H9 (cell line): Measurements from ENCODE around the gene AATK. TPM values are rescaled to one million over a fixed set of nuclear protein-coding genes. Genes with fewer than 3 reads are reported as not detected.

ENCODE experiments used
- DNase-seq: peaks from one replicate; pipeline ENCODE4 v3.0.0-alpha.2; 2017
- H2AFZ ChIP-seq: one replicate; pipeline ENCODE4 v1.6.1; 2013; ENCODE audit warnings: mild to moderate bottlenecking, low read length, control low read depth, moderate library complexity
- H2AK5ac ChIP-seq: 2 replicates; pipeline ENCODE4 v1.6.1; 2013; ENCODE audit warnings: low read length, control low read depth, mixed read lengths; ENCODE audit not compliant: insufficient read length
- H2BK120ac ChIP-seq: one replicate; pipeline ENCODE4 v1.6.1; 2013; ENCODE audit warnings: low read depth, mild to moderate bottlenecking, low read length, control low read depth, inconsistent platforms; ENCODE audit not compliant: poor library complexity, severe bottlenecking
- H2BK12ac ChIP-seq: 2 replicates; pipeline ENCODE4 v1.6.1; 2013; ENCODE audit warnings: low read length, control low read depth, mixed read lengths, low read depth; ENCODE audit not compliant: insufficient read length
- H2BK15ac ChIP-seq: 2 replicates; pipeline ENCODE4 v1.6.1; 2013; ENCODE audit warnings: low read depth, low read length, control low read depth
- H2BK20ac ChIP-seq: one replicate; pipeline ENCODE4 v1.6.1; 2013; ENCODE audit warnings: low read depth, mild to moderate bottlenecking, low read length, control low read depth, inconsistent platforms; ENCODE audit not compliant: poor library complexity, severe bottlenecking
- H2BK5ac ChIP-seq: 2 replicates; pipeline ENCODE4 v1.6.1; 2013; ENCODE audit warnings: low read length, control low read depth, mixed read lengths; ENCODE audit not compliant: insufficient read length
- H3K14ac ChIP-seq: 2 replicates; pipeline ENCODE4 v1.6.1; 2013; ENCODE audit warnings: low read length, control low read depth; ENCODE audit not compliant: insufficient read depth
- H3K18ac ChIP-seq: 2 replicates; pipeline ENCODE4 v1.6.1; 2013; ENCODE audit warnings: low read depth, mild to moderate bottlenecking, mixed read lengths, low read length, control low read depth; ENCODE audit not compliant: insufficient read length
- H3K23ac ChIP-seq: 2 replicates; pipeline ENCODE4 v1.6.1; 2013; ENCODE audit warnings: low read length, control low read depth, mixed read lengths, low read depth; ENCODE audit not compliant: insufficient read length
- H3K23me2 ChIP-seq: 2 replicates; pipeline ENCODE4 v1.6.1; 2013; ENCODE audit warnings: low read depth, mild to moderate bottlenecking, mixed read lengths, low read length, control low read depth; ENCODE audit not compliant: insufficient read length, poor library complexity, severe bottlenecking
- H3K27ac ChIP-seq: 2 replicates; pipeline ENCODE4 v1.5.1; 2013; ENCODE audit warnings: low read length, control low read depth, mixed read lengths, low read depth; ENCODE audit not compliant: insufficient read length
- H3K27me3 ChIP-seq: 2 replicates; pipeline ENCODE4 v1.6.1; 2013; ENCODE audit warnings: low read length, control low read depth, inconsistent platforms; ENCODE audit not compliant: insufficient read depth
- H3K4ac ChIP-seq: 2 replicates; pipeline ENCODE4 v1.6.1; 2013; ENCODE audit warnings: low read depth, mild to moderate bottlenecking, control low read depth, inconsistent platforms, low read length, moderate library complexity
- H3K4me1 ChIP-seq: 2 replicates; pipeline ENCODE4 v1.6.1; 2013; ENCODE audit warnings: low read length, control low read depth, inconsistent platforms; ENCODE audit not compliant: insufficient read depth
- H3K4me2 ChIP-seq: 2 replicates; pipeline ENCODE4 v1.6.1; 2013; ENCODE audit warnings: low read length, control low read depth, mixed read lengths; ENCODE audit not compliant: insufficient read length, insufficient read depth
- H3K56ac ChIP-seq: 2 replicates; pipeline ENCODE4 v1.6.1; 2013; ENCODE audit warnings: low read depth, mild to moderate bottlenecking, mixed read lengths, low read length, control low read depth; ENCODE audit not compliant: insufficient read length
- H3K79me1 ChIP-seq: 2 replicates; pipeline ENCODE4 v1.6.1; 2013; ENCODE audit warnings: low read depth, mild to moderate bottlenecking, moderate library complexity, low read length, control low read depth, inconsistent platforms; ENCODE audit not compliant: insufficient read depth, poor library complexity, severe bottlenecking
- H3K79me2 ChIP-seq: 2 replicates; pipeline ENCODE4 v1.6.1; 2013; ENCODE audit warnings: low read length, control low read depth, inconsistent platforms; ENCODE audit not compliant: insufficient read depth
- H3K9ac ChIP-seq: 2 replicates; pipeline ENCODE4 v1.6.1; 2013; ENCODE audit warnings: low read length, control low read depth, mixed read lengths; ENCODE audit not compliant: insufficient read length; ENCODE audit errors: extremely low read depth
- H3K9me3 ChIP-seq: one replicate; pipeline ENCODE4 v1.6.1; 2013; ENCODE audit warnings: low read depth, low read length, inconsistent platforms; ENCODE audit not compliant: control insufficient read depth
- H3T11ph ChIP-seq: one replicate; pipeline ENCODE4 v1.6.1; 2013; ENCODE audit warnings: mild to moderate bottlenecking, low read length, control low read depth, inconsistent platforms
- H4K20me1 ChIP-seq: one replicate; pipeline ENCODE4 v1.6.1; 2013; ENCODE audit not compliant: control insufficient read depth, insufficient read length, insufficient read depth
- H4K5ac ChIP-seq: 2 replicates; pipeline ENCODE4 v1.6.1; 2013; ENCODE audit warnings: low read depth, mild to moderate bottlenecking, mixed read lengths, low read length, control low read depth; ENCODE audit not compliant: insufficient read length
- H4K8ac ChIP-seq: replicated peaks from 2 replicates; pipeline ENCODE4 v1.6.1; 2013; ENCODE audit warnings: low read length, control low read depth, mixed read lengths, low read depth; ENCODE audit not compliant: insufficient read length
- H4K91ac ChIP-seq: 2 replicates; pipeline ENCODE4 v1.6.1; 2013; ENCODE audit warnings: low read depth, mild to moderate bottlenecking, moderate library complexity, mixed read lengths, low read length, control low read depth; ENCODE audit not compliant: insufficient read length
- H3K27ac Mint-ChIP-seq, 3 experiments: 2 replicates in 2 of 3; 3 replicates in 1 of 3; pipeline ENCODE4 v1.8.0; 2020 to 2021; ENCODE audit warnings: mixed read lengths in 3 of 3, mild to moderate bottlenecking in 1 of 3, moderate library complexity in 1 of 3
- H3K27me3 Mint-ChIP-seq: 2 replicates; pipeline ENCODE4 v1.8.0; 2021; ENCODE audit warnings: low read depth, mild to moderate bottlenecking, moderate library complexity, mixed read lengths
- H3K36me3 Mint-ChIP-seq, 3 experiments: 2 replicates in 2 of 3; 3 replicates in 1 of 3; pipeline ENCODE4 v1.8.0; 2020 to 2021; ENCODE audit warnings: low read depth in 3 of 3, mixed read lengths in 3 of 3; ENCODE audit not compliant: insufficient read depth in 1 of 3
- H3K4me1 Mint-ChIP-seq, 2 experiments: 2 replicates each; pipeline ENCODE4 v1.8.0; 2020; ENCODE audit warnings: mixed read lengths in 2 of 2
- H3K4me3 Mint-ChIP-seq, 2 experiments: 2 replicates in 1 of 2; 3 replicates in 1 of 2; pipeline ENCODE4 v1.8.0; 2020 to 2021; ENCODE audit warnings: mild to moderate bottlenecking in 2 of 2, mixed read lengths in 2 of 2, moderate library complexity in 1 of 2
- H3K9me3 Mint-ChIP-seq, 2 experiments: 2 replicates in 1 of 2; 3 replicates in 1 of 2; pipeline ENCODE4 v1.8.0; 2020; ENCODE audit warnings: mild to moderate bottlenecking in 2 of 2, mixed read lengths in 2 of 2, moderate library complexity in 1 of 2
- WGBS: extraction: QIAGEN DNeasy Blood & Tissue Kit; methylation state at CpG from one replicate; pipeline ENCODE4 v1.1.7; 2013; ENCODE audit warnings: missing lambda C conversion rate, low lambda C conversion rate, mixed read lengths; ENCODE audit not compliant: insufficient read length; ENCODE audit errors: extremely low coverage; 5-methylcytosine and 5-hydroxymethylcytosine counted together
- total RNA-seq: library from RNA; stranded (reverse); gene quantifications from 2 replicates; pipeline ENCODE4 v1.2.1, GENCODE V29; 2021
- TF ChIP-seq, protein P1 (sequence below): fragments of 200-600 bp; sonication (generic); conservative IDR thresholded peaks from 3 replicates; pipeline ENCODE4 v1.8.0; 2021; ENCODE audit warnings: antibody characterized with exemption, mild to moderate bottlenecking

Gene AATK
- total RNA-seq, 1 experiment from 2014 or later: 2.4 TPM

DNA sequence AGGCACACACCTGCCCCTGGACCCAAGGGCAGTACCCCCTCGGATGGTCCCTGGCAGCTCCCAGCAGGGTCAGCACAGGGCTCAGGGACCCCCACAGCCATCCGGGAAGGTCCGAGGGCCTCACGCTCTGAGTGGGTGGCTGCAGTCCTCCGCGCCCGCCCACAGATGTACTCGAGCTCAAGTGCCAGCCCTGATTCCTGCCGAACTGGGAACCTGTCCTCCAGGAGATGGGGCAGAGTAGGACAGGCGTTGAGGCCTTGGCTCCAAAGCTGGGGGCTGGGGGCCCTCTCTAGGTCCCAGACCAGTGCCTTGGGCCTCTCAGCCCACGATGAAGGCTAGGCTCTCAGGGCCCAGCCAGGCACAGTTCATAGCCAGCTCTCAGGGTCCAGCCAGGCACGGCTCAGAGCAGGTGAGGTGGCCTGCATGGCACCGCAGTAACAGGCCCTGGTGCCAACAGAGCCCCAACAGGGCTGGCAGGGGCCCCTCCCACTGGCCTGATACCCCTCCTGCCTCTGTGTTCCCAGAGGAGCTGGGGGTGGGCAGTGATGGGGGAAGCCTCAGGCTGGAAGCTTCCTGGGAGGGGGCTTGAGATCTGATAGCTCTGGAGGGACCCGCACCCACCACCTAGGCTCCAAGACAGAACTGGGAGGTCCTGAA, 36.2 kb downstream of the AATK start:
- H3K9me3 ChIP-seq: no peaks in the 10 kb centered on the region
- H4K91ac ChIP-seq: no peak overlapping the region
- Mint-ChIP-seq H3K4me3 (no peak overlapping the region), H3K27ac (0 out of 7 replicates have a peak overlapping the region, but pooled peaks of 1 of the 3 experiments have one; percentile 60), H3K36me3 (no peaks in the 10 kb centered on the region), H3K4me1 (peaks cover 0 to 13% of the 10 kb centered on the region in 2 experiments; a peak in 2 of 4 replicates), H3K27me3 (no peaks in the 10 kb centered on the region), H3K9me3 (no peaks in the 10 kb centered on the region)
- DNase-seq: no peak
- H3K27ac ChIP-seq: no peak overlapping the region
- no peak overlapping the region for H2BK20ac ChIP-seq
- H3K23ac ChIP-seq: no peak overlapping the region
- H2BK5ac ChIP-seq: no peak overlapping the region
- H3K18ac ChIP-seq: no peak overlapping the region
- H2AK5ac ChIP-seq: no peak overlapping the region
- no peak overlapping the region for H2BK15ac ChIP-seq
- no peak overlapping the region for H3K14ac ChIP-seq
- H3K23me2 ChIP-seq: no peaks in the 10 kb centered on the region
- H3K79me1 ChIP-seq: no peaks in the 10 kb centered on the region
- H3K9ac ChIP-seq: no peak overlapping the region
- H2BK12ac ChIP-seq: no peak overlapping the region
- H3K4me1 ChIP-seq: no peaks in the 10 kb centered on the region
- no peak overlapping the region for H3K4ac ChIP-seq
- H3K79me2 ChIP-seq: no peaks in the 10 kb centered on the region
- no peak overlapping the region for H2AFZ ChIP-seq
- no peak overlapping the region for H4K5ac ChIP-seq
- TF ChIP-seq, protein P1, sequence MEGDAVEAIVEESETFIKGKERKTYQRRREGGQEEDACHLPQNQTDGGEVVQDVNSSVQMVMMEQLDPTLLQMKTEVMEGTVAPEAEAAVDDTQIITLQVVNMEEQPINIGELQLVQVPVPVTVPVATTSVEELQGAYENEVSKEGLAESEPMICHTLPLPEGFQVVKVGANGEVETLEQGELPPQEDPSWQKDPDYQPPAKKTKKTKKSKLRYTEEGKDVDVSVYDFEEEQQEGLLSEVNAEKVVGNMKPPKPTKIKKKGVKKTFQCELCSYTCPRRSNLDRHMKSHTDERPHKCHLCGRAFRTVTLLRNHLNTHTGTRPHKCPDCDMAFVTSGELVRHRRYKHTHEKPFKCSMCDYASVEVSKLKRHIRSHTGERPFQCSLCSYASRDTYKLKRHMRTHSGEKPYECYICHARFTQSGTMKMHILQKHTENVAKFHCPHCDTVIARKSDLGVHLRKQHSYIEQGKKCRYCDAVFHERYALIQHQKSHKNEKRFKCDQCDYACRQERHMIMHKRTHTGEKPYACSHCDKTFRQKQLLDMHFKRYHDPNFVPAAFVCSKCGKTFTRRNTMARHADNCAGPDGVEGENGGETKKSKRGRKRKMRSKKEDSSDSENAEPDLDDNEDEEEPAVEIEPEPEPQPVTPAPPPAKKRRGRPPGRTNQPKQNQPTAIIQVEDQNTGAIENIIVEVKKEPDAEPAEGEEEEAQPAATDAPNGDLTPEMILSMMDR: no peak
- no peak overlapping the region for H2BK120ac ChIP-seq
- no peak overlapping the region for H3T11ph ChIP-seq
- no CpG with 5 or more reads among the region's 14 CpGs for WGBS
- H3K27me3 ChIP-seq: no peaks in the 10 kb centered on the region
- H4K8ac ChIP-seq: no peak overlapping the region
- H3K4me2 ChIP-seq: no peak overlapping the region
- no peak overlapping the region for H3K56ac ChIP-seq
- no peaks in the 10 kb centered on the region for H4K20me1 ChIP-seq
